Progenitor cell of endocrine pancreas (in vitro differentiated cells): ENCODE results near the gene ATR. TPM values are rescaled to one million over a fixed set of nuclear protein-coding genes. Genes with fewer than 3 reads are reported as not detected.

ENCODE experiments used
- DNase-seq: peaks from one replicate; pipeline ENCODE4 v3.0.0; 2021; ENCODE audit warnings: low spot score; ENCODE audit not compliant: unreplicated experiment
- H3K27ac Mint-ChIP-seq: 2 replicates; pipeline ENCODE4 v1.8.0; 2021; ENCODE audit warnings: mild to moderate bottlenecking, moderate library complexity, mixed read lengths
- H3K27me3 Mint-ChIP-seq: 2 replicates; pipeline ENCODE4 v1.8.0; 2021; ENCODE audit warnings: mixed read lengths
- H3K36me3 Mint-ChIP-seq: 2 replicates; pipeline ENCODE4 v1.8.0; 2022; ENCODE audit warnings: mixed read lengths; ENCODE audit not compliant: insufficient read depth
- H3K4me1 Mint-ChIP-seq: 2 replicates; pipeline ENCODE4 v1.8.0; 2021; ENCODE audit warnings: low read depth, mixed read lengths
- H3K4me3 Mint-ChIP-seq: 2 replicates; pipeline ENCODE4 v1.8.0; 2021; ENCODE audit warnings: low read depth, mild to moderate bottlenecking, moderate library complexity, mixed read lengths
- H3K9me3 Mint-ChIP-seq: 2 replicates; pipeline ENCODE4 v1.8.0; 2021; ENCODE audit warnings: low read depth, mixed read lengths
- long read RNA-seq: library from polyadenylated mRNA; unstranded; transcript quantifications from one replicate; pipeline ENCODE4 v2.0.0, GENCODE V29; 2020
- total RNA-seq: library from RNA; stranded (reverse); gene quantifications from 2 replicates; pipeline ENCODE4 v1.2.1, GENCODE V29; 2021
- TF ChIP-seq, protein P1 (sequence below): fragments of 200-600 bp; sonication (generic); IDR thresholded peaks from one replicate; pipeline ENCODE4 v1.5.0; 2021; ENCODE audit warnings: antibody characterized with exemption, mild to moderate bottlenecking; ENCODE audit not compliant: unreplicated experiment

Gene ATR
- total RNA-seq: 20.3 and 24.7 TPM in 2 replicates
- long read RNA-seq, partial matches to known transcripts: 25 of 37 reads
- long read RNA-seq, other reads (novel, unspliced or antisense): 12 of 37 reads

DNA sequence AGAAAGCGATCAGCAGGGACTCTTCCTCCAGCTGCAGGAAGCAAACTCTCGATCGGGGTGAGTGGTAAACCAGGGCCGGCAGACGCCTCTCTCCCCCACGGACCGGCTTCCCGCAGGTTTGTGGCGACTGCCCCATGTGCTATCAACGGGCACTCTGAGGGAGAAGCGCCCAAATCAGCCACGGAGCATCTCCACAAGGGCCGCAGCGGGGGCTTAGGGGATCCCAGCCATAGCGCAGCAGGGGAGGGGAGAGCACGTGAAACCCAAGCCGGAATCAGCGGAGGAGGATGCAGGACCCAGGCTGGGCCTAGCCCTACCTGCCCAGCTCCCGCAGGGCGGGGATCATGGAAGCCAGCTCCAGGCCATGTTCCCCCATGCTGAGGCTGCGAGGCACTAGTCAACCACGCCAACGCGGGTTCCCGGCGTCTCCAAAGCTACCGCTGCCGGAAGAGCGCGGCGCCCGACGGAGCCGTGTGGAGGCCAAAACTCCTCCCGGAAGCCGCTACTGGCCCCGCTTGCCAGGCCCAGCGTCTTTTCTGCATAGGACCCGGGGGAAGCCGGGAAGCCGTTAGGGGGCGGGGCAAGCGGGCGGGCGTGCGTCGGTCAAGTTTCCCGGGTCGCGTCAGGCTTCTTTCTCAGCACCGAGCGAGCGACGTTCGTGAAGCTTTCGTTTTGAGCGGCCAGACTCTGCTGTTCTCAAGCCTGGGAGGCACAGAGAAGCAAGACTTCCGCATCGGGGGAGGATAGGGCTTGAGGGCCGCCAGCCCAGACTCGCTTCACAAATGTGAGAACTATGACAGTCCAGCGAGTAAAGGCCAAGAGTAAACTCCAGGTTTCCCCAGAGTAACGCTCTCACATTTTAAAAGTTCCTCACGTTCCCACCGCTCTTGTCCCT lies at the start of gene ATR:
TSS of gene ATR (minus strand) at position 405 of the 895 bp plus-strand sequence. CDS start at position 376, 29 bp downstream.
- Mint-ChIP-seq H3K4me1 (peaks cover 13% of the 10 kb centered on the region), H3K27ac (peak within 1 kb of the TSS; percentile 98), H3K4me3 (peak within 1 kb of the TSS; percentile 97), H3K27me3 (peaks cover 7% of the 10 kb centered on the region), H3K9me3 (no peaks in the 10 kb centered on the region), H3K36me3 (no peaks in the 10 kb centered on the region)
- TF ChIP-seq, protein P1, sequence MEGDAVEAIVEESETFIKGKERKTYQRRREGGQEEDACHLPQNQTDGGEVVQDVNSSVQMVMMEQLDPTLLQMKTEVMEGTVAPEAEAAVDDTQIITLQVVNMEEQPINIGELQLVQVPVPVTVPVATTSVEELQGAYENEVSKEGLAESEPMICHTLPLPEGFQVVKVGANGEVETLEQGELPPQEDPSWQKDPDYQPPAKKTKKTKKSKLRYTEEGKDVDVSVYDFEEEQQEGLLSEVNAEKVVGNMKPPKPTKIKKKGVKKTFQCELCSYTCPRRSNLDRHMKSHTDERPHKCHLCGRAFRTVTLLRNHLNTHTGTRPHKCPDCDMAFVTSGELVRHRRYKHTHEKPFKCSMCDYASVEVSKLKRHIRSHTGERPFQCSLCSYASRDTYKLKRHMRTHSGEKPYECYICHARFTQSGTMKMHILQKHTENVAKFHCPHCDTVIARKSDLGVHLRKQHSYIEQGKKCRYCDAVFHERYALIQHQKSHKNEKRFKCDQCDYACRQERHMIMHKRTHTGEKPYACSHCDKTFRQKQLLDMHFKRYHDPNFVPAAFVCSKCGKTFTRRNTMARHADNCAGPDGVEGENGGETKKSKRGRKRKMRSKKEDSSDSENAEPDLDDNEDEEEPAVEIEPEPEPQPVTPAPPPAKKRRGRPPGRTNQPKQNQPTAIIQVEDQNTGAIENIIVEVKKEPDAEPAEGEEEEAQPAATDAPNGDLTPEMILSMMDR: no peak
- peak; percentile 88 for DNase-seq

DNA sequence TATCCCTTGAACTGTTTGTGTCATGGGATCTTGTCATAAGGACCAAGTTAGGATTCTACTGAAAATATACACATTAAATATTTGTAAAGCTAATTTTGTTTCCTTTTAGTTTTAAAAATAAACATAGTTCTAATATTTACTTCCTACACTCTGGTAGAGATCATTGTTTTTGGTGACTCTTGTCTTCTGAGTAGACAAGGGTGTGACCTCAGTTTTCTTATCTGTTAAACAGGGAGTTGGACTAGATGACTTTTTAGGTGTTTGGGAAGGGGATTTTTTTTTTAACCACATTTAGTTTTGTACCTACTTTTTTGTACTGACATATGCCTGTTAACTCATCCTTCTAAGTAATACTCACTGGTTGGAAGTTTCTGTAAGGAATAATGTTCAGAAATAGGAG lies 48.4 kb upstream of the ATR start:
- no peaks in the 10 kb centered on the region for H3K9me3 Mint-ChIP-seq
- H3K27ac Mint-ChIP-seq: no peak overlapping the region
- TF ChIP-seq, protein P1: no peak
- no peak for DNase-seq
- H3K4me1 Mint-ChIP-seq: no peaks in the 10 kb centered on the region
- H3K27me3 Mint-ChIP-seq: no peaks in the 10 kb centered on the region
- no peak overlapping the region for H3K4me3 Mint-ChIP-seq
- H3K36me3 Mint-ChIP-seq: no peaks in the 10 kb centered on the region

DNA sequence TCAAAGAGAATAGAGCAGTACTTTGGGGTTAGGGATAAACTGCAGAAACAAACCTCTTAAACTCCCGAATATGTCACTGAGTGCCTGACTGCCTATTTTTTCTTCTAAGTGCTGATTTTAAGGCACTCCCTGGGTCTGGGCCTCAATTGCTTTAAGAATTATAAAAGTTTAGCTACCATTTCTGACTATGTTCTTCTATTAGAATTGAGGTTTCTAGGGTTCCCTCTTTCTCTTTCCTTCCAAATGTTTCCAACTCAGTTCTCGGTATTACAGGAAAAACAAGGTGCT lies 46.6 kb upstream of the ATR start:
- Mint-ChIP-seq H3K4me3 (no peak overlapping the region), H3K9me3 (no peaks in the 10 kb centered on the region), H3K4me1 (no peaks in the 10 kb centered on the region), H3K27ac (no peak overlapping the region), H3K36me3 (no peaks in the 10 kb centered on the region), H3K27me3 (no peaks in the 10 kb centered on the region)
- TF ChIP-seq, protein P1: no peak
- no peak for DNase-seq

DNA sequence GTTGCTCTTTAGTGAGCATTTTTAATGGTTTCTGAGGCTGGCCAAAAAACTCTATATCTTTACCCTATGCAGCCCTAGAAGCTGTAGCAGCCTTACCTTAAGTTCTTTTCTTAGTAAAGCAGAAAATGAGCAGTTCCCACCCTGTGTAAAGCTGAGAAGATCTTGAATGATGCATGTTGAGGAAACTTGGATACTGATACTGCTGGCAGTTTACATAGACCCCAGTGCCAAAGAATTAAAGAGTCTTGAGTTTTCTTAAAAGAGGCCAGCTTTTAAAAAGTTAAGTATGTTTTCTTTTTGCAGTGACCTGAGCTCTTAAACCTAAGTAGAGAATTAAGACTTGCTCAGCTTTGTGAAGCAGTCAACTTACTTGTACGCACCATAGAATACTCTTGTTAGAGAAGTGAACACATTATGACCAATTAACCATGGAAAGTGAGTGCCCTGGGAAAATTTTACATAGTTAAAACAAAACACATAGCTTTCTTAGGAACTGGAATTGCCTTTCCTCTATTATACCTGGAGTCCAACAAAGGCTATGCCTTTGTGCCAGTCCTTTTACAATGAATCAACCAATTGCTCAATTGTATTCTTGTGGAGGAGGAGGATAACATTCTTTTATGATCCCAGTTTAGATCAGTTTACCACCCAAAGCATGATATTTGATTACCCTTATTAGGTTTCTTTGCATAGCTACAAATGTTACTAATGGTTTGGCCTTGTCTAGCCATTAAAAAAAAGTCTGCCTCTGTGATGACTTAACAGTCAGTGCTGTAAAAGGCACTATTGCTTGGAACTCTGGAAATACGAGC lies 46.0 kb upstream of the ATR start:
- Mint-ChIP-seq H3K27ac (no peak overlapping the region), H3K9me3 (no peaks in the 10 kb centered on the region)
- TF ChIP-seq, protein P1: no peak

DNA sequence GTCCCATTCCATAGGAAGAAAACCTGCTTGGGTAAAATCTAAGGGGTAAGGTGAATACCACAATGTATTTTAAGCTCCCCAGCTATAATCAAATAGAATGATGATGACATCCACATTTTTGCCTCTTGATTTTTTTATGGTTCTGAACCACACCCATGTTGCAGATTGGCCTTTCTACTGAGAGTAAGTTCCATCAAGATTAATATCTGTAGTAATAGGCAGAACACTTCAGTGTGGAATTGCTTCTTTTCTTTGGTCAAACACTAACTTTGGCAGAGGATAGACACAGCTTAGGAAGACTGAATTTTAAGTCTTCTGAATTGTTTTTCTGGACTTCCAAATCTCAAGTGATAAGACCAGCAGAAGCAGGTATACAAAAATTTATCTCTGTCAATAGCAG lies 44.7 kb upstream of the ATR start:
- Mint-ChIP-seq H3K36me3 (no peaks in the 10 kb centered on the region), H3K9me3 (no peaks in the 10 kb centered on the region), H3K4me1 (peaks cover 13% of the 10 kb centered on the region), H3K27me3 (no peaks in the 10 kb centered on the region), H3K4me3 (no peak overlapping the region), H3K27ac (no peak overlapping the region)
- DNase-seq: no peak
- TF ChIP-seq, protein P1: no peak

More for the DNA sequence above, 46.0 kb upstream of the ATR start:
- Mint-ChIP-seq H3K4me3 (no peak overlapping the region), H3K4me1 (peaks cover under 1% of the 10 kb centered on the region), H3K36me3 (no peaks in the 10 kb centered on the region), H3K27me3 (no peaks in the 10 kb centered on the region)
- DNase-seq: no peak
